Calu3 (cell line): ENCODE data around the gene CASR. TPM values are rescaled to one million over a fixed set of nuclear protein-coding genes. Genes with fewer than 3 reads are reported as not detected.

Source experiments
- Bru-seq: library from RNA; stranded (reverse); fragments of 400-500 nt; gene quantifications from one replicate; lab custom pipeline; 2021; lab: Mats Ljungman, UMichigan
- BruChase-seq, 2 experiments: library from RNA; stranded (reverse); fragments of 400-500 nt; gene quantifications; one replicate each; lab custom pipeline; 2021; lab: Mats Ljungman, UMichigan
- BruUV-seq: library from RNA; stranded (reverse); fragments of 400-500 nt; replicated peaks from 2 replicates; lab custom pipeline; 2021; lab: Mats Ljungman, UMichigan
- CTCF ChIA-PET: fragments of 300-600 bp; sonication (Branson Sonifier 250); formaldehyde crosslinking; loops from one replicate; lab custom pipeline; 2022; ENCODE audit warnings: antibody characterized with exemption; lab: Charles Lee
- DNase-seq: peaks from one replicate; pipeline ENCODE4 v3.0.0; 2022
- H3K27ac Mint-ChIP-seq: one replicate; pipeline ENCODE4 v1.8.0; 2022; ENCODE audit warnings: mixed read lengths; ENCODE audit not compliant: unreplicated experiment
- H3K27me3 Mint-ChIP-seq: one replicate; pipeline ENCODE4 v1.8.0; 2022; ENCODE audit warnings: mixed read lengths; ENCODE audit not compliant: unreplicated experiment
- H3K36me3 Mint-ChIP-seq: one replicate; pipeline ENCODE4 v1.8.0; 2022; ENCODE audit warnings: mild to moderate bottlenecking, moderate library complexity, mixed read lengths; ENCODE audit not compliant: insufficient read depth, unreplicated experiment
- H3K4me1 Mint-ChIP-seq: one replicate; pipeline ENCODE4 v1.8.0; 2022; ENCODE audit warnings: mild to moderate bottlenecking, low read depth, mixed read lengths; ENCODE audit not compliant: unreplicated experiment
- H3K4me3 Mint-ChIP-seq: one replicate; pipeline ENCODE4 v1.8.0; 2022; ENCODE audit warnings: mild to moderate bottlenecking, low read depth, moderate library complexity, mixed read lengths; ENCODE audit not compliant: unreplicated experiment
- H3K9me3 Mint-ChIP-seq: one replicate; pipeline ENCODE4 v1.8.0; 2022; ENCODE audit warnings: low read depth, mixed read lengths; ENCODE audit not compliant: unreplicated experiment
- intact Hi-C: fragments of 100-400 bp; cut with micrococcal nuclease; formaldehyde crosslinking; loops from one replicate; pipeline ENCODE4 v1.10.0; 2022; ENCODE audit not compliant: unreplicated experiment
- long read RNA-seq: library from polyadenylated mRNA; stranded (forward); transcript quantifications from one replicate; pipeline ENCODE4 v2.0.0, GENCODE V29; 2022
- total RNA-seq: library from RNA; stranded (reverse); gene quantifications from 2 replicates; pipeline ENCODE4 v1.2.3, GENCODE V29; 2022
- TF ChIP-seq, protein P1 (sequence below): fragments of 200-600 bp; IDR thresholded peaks from one replicate; pipeline ENCODE4 v1.8.0; 2022; ENCODE audit warnings: antibody characterized with exemption; ENCODE audit not compliant: unreplicated experiment

CASR gene, protein sequence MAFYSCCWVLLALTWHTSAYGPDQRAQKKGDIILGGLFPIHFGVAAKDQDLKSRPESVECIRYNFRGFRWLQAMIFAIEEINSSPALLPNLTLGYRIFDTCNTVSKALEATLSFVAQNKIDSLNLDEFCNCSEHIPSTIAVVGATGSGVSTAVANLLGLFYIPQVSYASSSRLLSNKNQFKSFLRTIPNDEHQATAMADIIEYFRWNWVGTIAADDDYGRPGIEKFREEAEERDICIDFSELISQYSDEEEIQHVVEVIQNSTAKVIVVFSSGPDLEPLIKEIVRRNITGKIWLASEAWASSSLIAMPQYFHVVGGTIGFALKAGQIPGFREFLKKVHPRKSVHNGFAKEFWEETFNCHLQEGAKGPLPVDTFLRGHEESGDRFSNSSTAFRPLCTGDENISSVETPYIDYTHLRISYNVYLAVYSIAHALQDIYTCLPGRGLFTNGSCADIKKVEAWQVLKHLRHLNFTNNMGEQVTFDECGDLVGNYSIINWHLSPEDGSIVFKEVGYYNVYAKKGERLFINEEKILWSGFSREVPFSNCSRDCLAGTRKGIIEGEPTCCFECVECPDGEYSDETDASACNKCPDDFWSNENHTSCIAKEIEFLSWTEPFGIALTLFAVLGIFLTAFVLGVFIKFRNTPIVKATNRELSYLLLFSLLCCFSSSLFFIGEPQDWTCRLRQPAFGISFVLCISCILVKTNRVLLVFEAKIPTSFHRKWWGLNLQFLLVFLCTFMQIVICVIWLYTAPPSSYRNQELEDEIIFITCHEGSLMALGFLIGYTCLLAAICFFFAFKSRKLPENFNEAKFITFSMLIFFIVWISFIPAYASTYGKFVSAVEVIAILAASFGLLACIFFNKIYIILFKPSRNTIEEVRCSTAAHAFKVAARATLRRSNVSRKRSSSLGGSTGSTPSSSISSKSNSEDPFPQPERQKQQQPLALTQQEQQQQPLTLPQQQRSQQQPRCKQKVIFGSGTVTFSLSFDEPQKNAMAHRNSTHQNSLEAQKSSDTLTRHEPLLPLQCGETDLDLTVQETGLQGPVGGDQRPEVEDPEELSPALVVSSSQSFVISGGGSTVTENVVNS
- total RNA-seq (2.3 and 5.1 TPM in 2 replicates), Bru-seq, nascent RNA (percentile 59 among the genes with signal in this experiment), BruChase-seq, experiment 1, labeled RNA remaining after a 6-hour chase (percentile 62 among the genes with signal in this experiment), BruChase-seq, experiment 2, labeled RNA remaining after a 2-hour chase (percentile 49 among the genes with signal in this experiment)
- long read RNA-seq, full-length matches to known transcripts: 1 of 2 reads
- long read RNA-seq, partial matches to known transcripts: 1 of 2 reads
- long read RNA-seq, other reads (novel, unspliced or antisense): 0 of 2 reads

- Mint-ChIP-seq H3K27ac (peak within 1 kb of the TSS; percentile 48), H3K36me3 (peaks cover 10% of the 10 kb centered on the region), H3K27me3 (peaks cover 37% of the 10 kb centered on the region), H3K4me3 (peak within 1 kb of the TSS; percentile 90), H3K4me1 (peaks cover 49% of the 10 kb centered on the region), H3K9me3 (no peaks in the 10 kb centered on the region)
- intact Hi-C loops: no loop called here
- CTCF ChIA-PET: interaction anchor here (0.9 to 1.3 kb wide), 2 partner anchors 34 to 75 kb away, joined by 3 to 4 read pairs; no protein-coding TSS in a partner anchor
- DNase-seq: peak; percentile 52
- no TSS peak for BruUV-seq
- TF ChIP-seq, protein P1, sequence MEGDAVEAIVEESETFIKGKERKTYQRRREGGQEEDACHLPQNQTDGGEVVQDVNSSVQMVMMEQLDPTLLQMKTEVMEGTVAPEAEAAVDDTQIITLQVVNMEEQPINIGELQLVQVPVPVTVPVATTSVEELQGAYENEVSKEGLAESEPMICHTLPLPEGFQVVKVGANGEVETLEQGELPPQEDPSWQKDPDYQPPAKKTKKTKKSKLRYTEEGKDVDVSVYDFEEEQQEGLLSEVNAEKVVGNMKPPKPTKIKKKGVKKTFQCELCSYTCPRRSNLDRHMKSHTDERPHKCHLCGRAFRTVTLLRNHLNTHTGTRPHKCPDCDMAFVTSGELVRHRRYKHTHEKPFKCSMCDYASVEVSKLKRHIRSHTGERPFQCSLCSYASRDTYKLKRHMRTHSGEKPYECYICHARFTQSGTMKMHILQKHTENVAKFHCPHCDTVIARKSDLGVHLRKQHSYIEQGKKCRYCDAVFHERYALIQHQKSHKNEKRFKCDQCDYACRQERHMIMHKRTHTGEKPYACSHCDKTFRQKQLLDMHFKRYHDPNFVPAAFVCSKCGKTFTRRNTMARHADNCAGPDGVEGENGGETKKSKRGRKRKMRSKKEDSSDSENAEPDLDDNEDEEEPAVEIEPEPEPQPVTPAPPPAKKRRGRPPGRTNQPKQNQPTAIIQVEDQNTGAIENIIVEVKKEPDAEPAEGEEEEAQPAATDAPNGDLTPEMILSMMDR: no peak
Measured at GRCh38 chr3:122183521-122183892, at the start of gene CASR. Gene CASR, plus strand, starts transcription at chr3:122183668. Its CDS starts 70,522 bp downstream, at chr3:122254190.

- TF ChIP-seq, protein P1: no peak
- H3K36me3 Mint-ChIP-seq: no peaks in the 10 kb centered on the region
- H3K4me3 Mint-ChIP-seq: no peak overlapping the region
- CTCF ChIA-PET: no interaction called here
- H3K27me3 Mint-ChIP-seq: no peaks in the 10 kb centered on the region
- intact Hi-C loops: no loop called here
- H3K27ac Mint-ChIP-seq: no peak overlapping the region
- DNase-seq: no peak
- H3K9me3 Mint-ChIP-seq: peaks cover 7% of the 10 kb centered on the region
- H3K4me1 Mint-ChIP-seq: peaks cover 3% of the 10 kb centered on the region
- no TSS peak for BruUV-seq
Measured at GRCh38 chr3:122146466-122146865, 37.0 kb upstream of the CASR start.

DNA sequence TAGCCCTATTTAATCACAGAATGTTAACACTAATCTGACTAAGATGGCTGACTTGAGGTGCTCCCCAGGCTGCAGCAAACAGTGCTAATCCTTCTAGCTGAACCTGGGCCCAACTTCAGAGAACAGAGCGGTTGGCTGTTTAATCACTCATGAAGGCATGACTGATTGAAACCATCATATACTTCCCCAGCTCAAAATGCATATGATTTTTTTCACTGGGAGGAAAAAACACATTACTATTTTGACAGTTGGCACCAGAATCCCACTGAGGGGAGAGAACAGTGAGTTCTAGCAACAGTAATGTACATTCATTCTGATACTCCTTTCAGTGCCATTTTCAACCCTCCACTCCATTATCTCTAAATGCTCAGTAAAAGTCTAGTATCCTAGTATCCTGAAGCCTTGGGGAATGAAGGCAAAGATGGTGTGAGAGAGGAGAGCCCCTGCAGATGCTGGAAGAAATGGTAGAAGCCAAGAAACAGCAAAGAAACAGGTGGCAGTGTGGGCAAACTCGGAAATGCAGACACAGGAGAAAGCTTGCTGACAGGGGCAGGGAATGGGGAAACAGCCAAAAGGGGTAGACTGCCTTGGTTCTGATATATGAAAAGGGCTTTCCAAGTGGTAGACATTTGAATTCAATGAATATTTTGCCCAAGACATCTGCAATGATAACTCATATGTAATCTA lies 34.4 kb upstream of the CASR start:
- Mint-ChIP-seq H3K27me3 (no peaks in the 10 kb centered on the region), H3K36me3 (no peaks in the 10 kb centered on the region), H3K9me3 (peaks cover 3% of the 10 kb centered on the region), H3K4me3 (no peak overlapping the region), H3K4me1 (peaks cover 8% of the 10 kb centered on the region), H3K27ac (no peak overlapping the region)
- intact Hi-C loops: no loop called here
- BruUV-seq: no TSS peak
- DNase-seq: no peak
- TF ChIP-seq, protein P1: no peak
- CTCF ChIA-PET: interaction anchor here (1.1 kb wide), 1 partner anchor 35 kb away, joined by 3 read pairs; the partner anchor contains the start of gene CASR
